ENCODE data around the gene SPHK2. TPM values are rescaled to one million over a fixed set of nuclear protein-coding genes. Genes with fewer than 3 reads are reported as not detected.

The SPHK2 gene
- total RNA-seq, 4 donors from 2014 or later: 41.8 to 185 (median 68.7) TPM

- Histone ChIP-seq H3K27me3 (no peaks in the 10 kb centered on the region), H3K27ac (peak overlapping the region; percentile 94 to 98 (median 97)), H3K4me1 (peaks cover 41 to 77% (median 62%) of the 10 kb centered on the region in 4 donors), H3K4me3 (peak overlapping the region; percentile 5 to 85 (median 40)), H3K9me3 (no peaks in the 10 kb centered on the region), H3K36me3 (no peaks in the 10 kb centered on the region)
- DNase-seq: peak; percentile 98
- TF ChIP-seq POLR2AphosphoS5 (IDR thresholded peaks at IDR 0.05) (peak; percentile 86 to 87 (median 87)), CTCF (IDR thresholded peaks at IDR 0.05) (no peak), POLR2A (IDR thresholded peaks at IDR 0.05) (peak; percentile 72), EP300 (IDR thresholded peaks at IDR 0.05; ENCODE audit: low read depth) (peak; percentile 32)
- in situ Hi-C loops (cut with MboI; ENCODE audit: low pct_ligation_motif_present in 1 of 4, low pct_unique_long_range_greater_than_20kb in 1 of 4, low sequenced_read_pairs in 3 of 4): no loop called here
- WGBS, 2 donors (ENCODE audit: low coverage in 1 of 2): 0 to 1% methylated on average over 2 to 33 of the region's 37 CpGs
- intact Hi-C loops (cut with DNase I; ENCODE audit: low total_unique reads): no loop called here
Measured at GRCh38 chr19:48634424-48635262, 15.3 kb downstream of the SPHK2 start.

DNA sequence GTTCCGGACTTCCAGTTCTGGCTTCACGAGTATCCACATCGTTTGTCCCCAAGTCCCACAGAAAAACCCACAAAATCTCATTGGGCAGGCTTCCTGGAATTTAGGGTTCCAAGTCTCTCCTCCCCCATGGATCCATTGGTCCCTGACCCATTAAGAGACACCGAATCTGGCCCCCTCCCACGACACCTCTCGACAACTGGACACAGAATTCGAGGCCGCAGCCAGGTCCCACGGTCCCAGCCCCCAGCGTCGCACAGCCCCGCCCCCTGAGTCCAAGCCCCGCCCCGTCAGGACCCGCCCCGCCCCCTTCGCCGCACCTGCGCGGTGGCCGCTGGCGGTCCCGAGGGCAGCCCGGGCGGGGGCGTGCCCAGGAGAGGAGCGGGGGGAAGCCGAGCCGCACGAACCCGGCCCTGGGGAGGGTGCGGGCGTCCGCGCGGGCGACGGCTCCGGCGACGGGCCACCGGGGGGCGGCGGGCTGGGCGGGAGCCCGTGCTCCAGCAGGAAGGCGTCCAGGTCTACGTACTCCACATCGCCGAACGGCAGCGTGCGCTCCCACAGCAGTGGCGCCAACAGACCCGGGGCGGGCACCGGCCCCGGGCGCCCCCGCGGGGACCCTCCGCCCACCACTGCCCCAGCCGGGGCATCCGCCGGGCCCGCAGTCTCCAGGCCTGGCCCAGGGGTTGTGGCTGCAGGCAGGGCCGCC, 16.1 kb downstream of the SPHK2 start:
- Histone ChIP-seq H3K4me3 (peak overlapping the region; percentile 70 to 85 (median 80)), H3K9me3 (no peaks in the 10 kb centered on the region), H3K27ac (peak overlapping the region; percentile 94 to 98 (median 97)), H3K27me3 (no peaks in the 10 kb centered on the region), H3K36me3 (no peaks in the 10 kb centered on the region), H3K4me1 (peaks cover 34 to 70% (median 56%) of the 10 kb centered on the region in 4 donors)
- WGBS, 2 donors (ENCODE audit: low coverage in 1 of 2): 2% methylated on average over 24 of the region's 67 CpGs; no CpG with 5 or more reads in 1 of the 2 donors
- peak; percentile 82 for DNase-seq
- in situ Hi-C loops (cut with MboI; ENCODE audit: low pct_ligation_motif_present in 1 of 4, low pct_unique_long_range_greater_than_20kb in 1 of 4, low sequenced_read_pairs in 3 of 4) (no loop called here), intact Hi-C loops (cut with DNase I; ENCODE audit: low total_unique reads) (no loop called here)
- TF ChIP-seq POLR2AphosphoS5 (IDR thresholded peaks at IDR 0.05) (peak; percentile 69 to 79 (median 72)), EP300 (IDR thresholded peaks at IDR 0.05; ENCODE audit: low read depth) (no peak)

- peak; percentile 63 for DNase-seq
- in situ Hi-C loops (cut with MboI; ENCODE audit: low pct_ligation_motif_present in 1 of 4, low pct_unique_long_range_greater_than_20kb in 1 of 4, low sequenced_read_pairs in 3 of 4): no loop called here
- no peaks in the 10 kb centered on the region for H3K27me3 ChIP-seq
- intact Hi-C loops (cut with DNase I; ENCODE audit: low total_unique reads): no loop called here
- peak overlapping the region; percentile 70 to 85 (median 80) for H3K4me3 ChIP-seq
- H3K4me1 ChIP-seq: peaks cover 27 to 62% (median 48%) of the 10 kb centered on the region in 4 donors
- WGBS, 2 donors (ENCODE audit: low coverage in 1 of 2): 0 to 1% methylated on average over 14 to 34 of the region's 35 CpGs
- H3K27ac ChIP-seq: peak overlapping the region; percentile 94 to 98 (median 97)
- no peaks in the 10 kb centered on the region for H3K9me3 ChIP-seq
- TF ChIP-seq EP300 (IDR thresholded peaks at IDR 0.05; ENCODE audit: low read depth) (no peak), POLR2AphosphoS5 (IDR thresholded peaks at IDR 0.05) (no peak), POLR2A (IDR thresholded peaks at IDR 0.05) (no peak), CTCF (IDR thresholded peaks at IDR 0.05) (no peak)
- no peaks in the 10 kb centered on the region for H3K36me3 ChIP-seq
Measured at GRCh38 chr19:48635966-48636858, 16.9 kb downstream of the SPHK2 start.

- peak within 1 kb of the TSS; percentile 70 to 85 (median 80) for H3K4me3 ChIP-seq
- peak within 1 kb of the TSS; percentile 94 to 98 (median 97) for H3K27ac ChIP-seq
- DNase-seq: peak; percentile 62
- H3K36me3 ChIP-seq: no peaks in the 10 kb centered on the region
- intact Hi-C loops (cut with DNase I; ENCODE audit: low total_unique reads) (no loop called here), in situ Hi-C loops (cut with MboI; ENCODE audit: low pct_ligation_motif_present in 1 of 4, low pct_unique_long_range_greater_than_20kb in 1 of 4, low sequenced_read_pairs in 3 of 4) (no loop called here)
- peaks cover 27 to 56% (median 44%) of the 10 kb centered on the region in 4 donors for H3K4me1 ChIP-seq
- no peaks in the 10 kb centered on the region for H3K9me3 ChIP-seq
- 0% methylated on average over 30 of the region's 40 CpGs; no CpG with 5 or more reads in 1 of the 2 donors for WGBS, 2 donors (ENCODE audit: low coverage in 1 of 2)
- H3K27me3 ChIP-seq: no peaks in the 10 kb centered on the region
- TF ChIP-seq POLR2AphosphoS5 (IDR thresholded peaks at IDR 0.05) (peak in 2 of 3 donors; percentile 78 to 84), EP300 (IDR thresholded peaks at IDR 0.05; ENCODE audit: low read depth) (no peak), CTCF (IDR thresholded peaks at IDR 0.05) (peak in 3 of 5 experiments; percentile 13 to 50 (median 31)), POLR2A (IDR thresholded peaks at IDR 0.05) (peak; percentile 80)
Measured at GRCh38 chr19:48636859-48637448, 17.6 kb downstream of the SPHK2 start, which contains the start of gene DBP. Gene DBP (minus strand): TSS chr19:48637379. CDS start chr19:48636994, 385 bp downstream.

All from transverse colon (tissue), 4 donors.